OCI-LY7 (cell line): ENCODE data around the gene NQO1. TPM values are rescaled to one million over a fixed set of nuclear protein-coding genes. Genes with fewer than 3 reads are reported as not detected.

ENCODE experiments used
- BruUV-seq: library from RNA; stranded (reverse); fragments of 400-500 nt; replicated peaks from 2 replicates; lab custom pipeline; 2021; lab: Mats Ljungman, UMichigan
- CTCF ChIA-PET: fragments of 300-600 bp; sonication (Branson Sonifier 250); formaldehyde crosslinking; loops from one replicate; lab custom pipeline; 2022; ENCODE audit warnings: antibody characterized with exemption; ENCODE audit not compliant: unreplicated experiment; lab: Charles Lee
- POLR2A ChIA-PET: fragments of 300-600 bp; sonication (Branson Sonifier 250); formaldehyde crosslinking; loops from one replicate; lab custom pipeline; 2022; ENCODE audit warnings: antibody characterized with exemption; lab: Charles Lee
- DNase-seq: peaks from one replicate; pipeline ENCODE4 v3.0.0-alpha.2; 2015; ENCODE audit warnings: low spot score
- H2AFZ ChIP-seq: fragments of 200-600 bp; sonication (generic), shearing (Covaris generic); 2 replicates; pipeline ENCODE4 v1.6.1; 2014; ENCODE audit warnings: mild to moderate bottlenecking, antibody characterized with exemption, low read length, moderate library complexity
- H3K27ac ChIP-seq: fragments of 200-600 bp; sonication (generic); 2 replicates; pipeline ENCODE4 v1.5.1; 2014; ENCODE audit warnings: mixed run types, low read depth, mild to moderate bottlenecking, moderate library complexity, low read length, inconsistent platforms; ENCODE audit not compliant: poor library complexity, severe bottlenecking
- H3K36me3 ChIP-seq: fragments of 200-600 bp; sonication (generic); 2 replicates; pipeline ENCODE4 v1.6.1; 2014; ENCODE audit warnings: mild to moderate bottlenecking, antibody characterized with exemption, low read length, moderate library complexity, mixed read lengths; ENCODE audit not compliant: insufficient read depth
- H3K4me1 ChIP-seq: fragments of 200-600 bp; sonication (generic); 2 replicates; pipeline ENCODE4 v1.5.1; 2014; ENCODE audit warnings: mild to moderate bottlenecking, low read length; ENCODE audit not compliant: insufficient read depth, poor library complexity, severe bottlenecking
- H3K4me2 ChIP-seq: fragments of 200-600 bp; sonication (generic); 2 replicates; pipeline ENCODE4 v1.6.1; 2014; ENCODE audit warnings: mild to moderate bottlenecking, low read length
- H3K4me3 ChIP-seq: fragments of 200-600 bp; sonication (generic); 2 replicates; pipeline ENCODE4 v1.5.1; 2014; ENCODE audit warnings: mild to moderate bottlenecking, low read depth, low read length; ENCODE audit not compliant: poor library complexity, severe bottlenecking
- H3K79me2 ChIP-seq: fragments of 200-600 bp; sonication (generic); 2 replicates; pipeline ENCODE4 v1.6.1; 2016; ENCODE audit warnings: low read depth, mild to moderate bottlenecking, low read length, moderate library complexity, mixed read lengths; ENCODE audit not compliant: insufficient read depth
- H3K9me2 ChIP-seq: fragments of 200-600 bp; sonication (generic); 2 replicates; pipeline ENCODE4 v1.6.1; 2016; ENCODE audit warnings: mild to moderate bottlenecking, low read length, mixed read lengths; ENCODE audit not compliant: insufficient read depth
- H3K9me3 ChIP-seq: fragments of 200-600 bp; sonication (generic); 2 replicates; pipeline ENCODE4 v1.6.1; 2014; ENCODE audit warnings: mild to moderate bottlenecking, mixed run types, low read length, mixed read lengths
- H4K20me1 ChIP-seq: fragments of 200-600 bp; sonication (generic); 2 replicates; pipeline ENCODE4 v1.6.1; 2014; ENCODE audit warnings: mild to moderate bottlenecking, antibody characterized with exemption, low read length, moderate library complexity, mixed read lengths; ENCODE audit not compliant: insufficient read depth
- EZH2phosphoT487 ChIP-seq: fragments of 200-600 bp; sonication (generic); IDR thresholded peaks from 2 replicates; pipeline ENCODE4 v1.6.1; 2018; ENCODE audit warnings: low read depth, borderline replicate concordance, mild to moderate bottlenecking, mixed run types, antibody characterized with exemption, low read length, moderate library complexity, mixed read lengths
- intact Hi-C: fragments of 100-400 bp; cut with micrococcal nuclease; formaldehyde crosslinking; loops from one replicate; pipeline ENCODE4 v1.10.0; 2022; ENCODE audit not compliant: unreplicated experiment
- total RNA-seq, 2 experiments: library from RNA; depleted of rRNA in 1 of 2; stranded (reverse); fragments of >200 nt in 1 of 2; shearing (Covaris generic) in 1 of 2; gene quantifications; 2 replicates each; pipeline ENCODE4 v1.2.3, GENCODE V29; 2014 to 2022
- TF ChIP-seq, protein P1 (sequence below): fragments of 200-600 bp; sonication (generic); conservative IDR thresholded peaks from 2 replicates; pipeline ENCODE4 v1.5.1; 2014; ENCODE audit warnings: mild to moderate bottlenecking, antibody characterized with exemption, low read length, moderate library complexity, mixed read lengths

Gene NQO1
- total RNA-seq, 2 experiments from 2014 or later: 3.2 to 4.1 TPM

DNA sequence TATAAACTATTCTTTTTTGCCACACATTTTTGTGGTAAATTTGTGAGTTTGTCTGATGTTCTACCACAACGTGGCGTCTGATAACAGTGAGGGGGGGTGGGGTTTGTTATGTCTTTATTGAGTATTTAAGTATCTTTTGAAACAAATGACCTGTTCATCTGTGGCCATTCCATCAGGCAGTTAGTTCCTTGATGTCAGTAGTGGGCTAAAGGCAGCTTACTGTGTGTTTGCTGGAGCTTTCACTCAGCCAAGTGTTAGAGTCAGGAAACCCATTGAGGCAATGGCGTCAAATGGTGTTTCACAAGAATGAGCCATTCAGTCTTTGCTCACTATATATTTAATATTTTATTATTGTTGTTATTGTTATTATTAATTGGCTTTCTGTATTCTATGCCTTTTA lies 28.0 kb downstream of the NQO1 start:
- no peak overlapping the region for H2AFZ ChIP-seq
- H3K4me1 ChIP-seq: no peaks in the 10 kb centered on the region
- no peaks in the 10 kb centered on the region for H3K79me2 ChIP-seq
- DNase-seq: no peak
- POLR2A ChIA-PET: interaction anchor here (0.6 to 1.1 kb wide), 2 partner anchors 80 to 337 kb away, joined by 3 to 6 read pairs; no protein-coding TSS in a partner anchor
- CTCF ChIA-PET: no interaction called here
- H3K36me3 ChIP-seq: peaks cover 36% of the 10 kb centered on the region
- H3K4me3 ChIP-seq: no peak overlapping the region
- no TSS peak for BruUV-seq
- H3K9me2 ChIP-seq: no peaks in the 10 kb centered on the region
- no peaks in the 10 kb centered on the region for H3K9me3 ChIP-seq
- H3K4me2 ChIP-seq: no peak overlapping the region
- intact Hi-C loops: no loop called here
- no peak overlapping the region for H3K27ac ChIP-seq
- no peaks in the 10 kb centered on the region for H4K20me1 ChIP-seq
- no peak for TF ChIP-seq EZH2phosphoT487
- TF ChIP-seq, protein P1, sequence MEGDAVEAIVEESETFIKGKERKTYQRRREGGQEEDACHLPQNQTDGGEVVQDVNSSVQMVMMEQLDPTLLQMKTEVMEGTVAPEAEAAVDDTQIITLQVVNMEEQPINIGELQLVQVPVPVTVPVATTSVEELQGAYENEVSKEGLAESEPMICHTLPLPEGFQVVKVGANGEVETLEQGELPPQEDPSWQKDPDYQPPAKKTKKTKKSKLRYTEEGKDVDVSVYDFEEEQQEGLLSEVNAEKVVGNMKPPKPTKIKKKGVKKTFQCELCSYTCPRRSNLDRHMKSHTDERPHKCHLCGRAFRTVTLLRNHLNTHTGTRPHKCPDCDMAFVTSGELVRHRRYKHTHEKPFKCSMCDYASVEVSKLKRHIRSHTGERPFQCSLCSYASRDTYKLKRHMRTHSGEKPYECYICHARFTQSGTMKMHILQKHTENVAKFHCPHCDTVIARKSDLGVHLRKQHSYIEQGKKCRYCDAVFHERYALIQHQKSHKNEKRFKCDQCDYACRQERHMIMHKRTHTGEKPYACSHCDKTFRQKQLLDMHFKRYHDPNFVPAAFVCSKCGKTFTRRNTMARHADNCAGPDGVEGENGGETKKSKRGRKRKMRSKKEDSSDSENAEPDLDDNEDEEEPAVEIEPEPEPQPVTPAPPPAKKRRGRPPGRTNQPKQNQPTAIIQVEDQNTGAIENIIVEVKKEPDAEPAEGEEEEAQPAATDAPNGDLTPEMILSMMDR: no peak

DNA sequence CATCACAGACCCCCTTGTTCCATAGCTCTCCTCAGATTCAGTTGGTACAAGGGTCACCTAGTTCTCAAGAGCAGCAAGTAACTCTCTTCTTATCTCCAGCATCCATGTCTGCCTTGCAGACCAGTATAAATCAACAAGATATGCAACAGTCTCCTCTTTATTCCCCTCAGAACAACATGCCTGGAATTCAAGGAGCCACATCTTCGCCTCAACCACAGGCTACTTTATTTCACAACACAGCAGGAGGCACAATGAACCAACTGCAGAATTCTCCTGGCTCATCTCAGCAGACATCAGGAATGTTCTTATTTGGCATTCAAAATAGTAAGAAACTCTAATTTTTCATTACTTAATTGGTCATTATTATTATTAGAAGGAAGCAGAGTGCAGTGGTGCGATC lies 32.4 kb downstream of the NQO1 start:
- Histone ChIP-seq H3K4me2 (no peak overlapping the region), H3K4me3 (no peak overlapping the region), H3K36me3 (peaks cover 72% of the 10 kb centered on the region), H4K20me1 (no peaks in the 10 kb centered on the region), H3K9me2 (no peaks in the 10 kb centered on the region), H3K9me3 (no peaks in the 10 kb centered on the region), H2AFZ (no peak overlapping the region), H3K4me1 (peaks cover 13% of the 10 kb centered on the region), H3K27ac (no peak overlapping the region), H3K79me2 (no peaks in the 10 kb centered on the region)
- no TSS peak for BruUV-seq
- no peak for DNase-seq
- ChIA-PET CTCF (no interaction called here), POLR2A (interaction anchor here (0.6 kb wide), 2 partner anchors 42 to 43 kb away, joined by 3 to 5 read pairs; no protein-coding TSS in a partner anchor)
- intact Hi-C loops: no loop called here
- no peak for TF ChIP-seq EZH2phosphoT487
- TF ChIP-seq, protein P1: no peak

DNA sequence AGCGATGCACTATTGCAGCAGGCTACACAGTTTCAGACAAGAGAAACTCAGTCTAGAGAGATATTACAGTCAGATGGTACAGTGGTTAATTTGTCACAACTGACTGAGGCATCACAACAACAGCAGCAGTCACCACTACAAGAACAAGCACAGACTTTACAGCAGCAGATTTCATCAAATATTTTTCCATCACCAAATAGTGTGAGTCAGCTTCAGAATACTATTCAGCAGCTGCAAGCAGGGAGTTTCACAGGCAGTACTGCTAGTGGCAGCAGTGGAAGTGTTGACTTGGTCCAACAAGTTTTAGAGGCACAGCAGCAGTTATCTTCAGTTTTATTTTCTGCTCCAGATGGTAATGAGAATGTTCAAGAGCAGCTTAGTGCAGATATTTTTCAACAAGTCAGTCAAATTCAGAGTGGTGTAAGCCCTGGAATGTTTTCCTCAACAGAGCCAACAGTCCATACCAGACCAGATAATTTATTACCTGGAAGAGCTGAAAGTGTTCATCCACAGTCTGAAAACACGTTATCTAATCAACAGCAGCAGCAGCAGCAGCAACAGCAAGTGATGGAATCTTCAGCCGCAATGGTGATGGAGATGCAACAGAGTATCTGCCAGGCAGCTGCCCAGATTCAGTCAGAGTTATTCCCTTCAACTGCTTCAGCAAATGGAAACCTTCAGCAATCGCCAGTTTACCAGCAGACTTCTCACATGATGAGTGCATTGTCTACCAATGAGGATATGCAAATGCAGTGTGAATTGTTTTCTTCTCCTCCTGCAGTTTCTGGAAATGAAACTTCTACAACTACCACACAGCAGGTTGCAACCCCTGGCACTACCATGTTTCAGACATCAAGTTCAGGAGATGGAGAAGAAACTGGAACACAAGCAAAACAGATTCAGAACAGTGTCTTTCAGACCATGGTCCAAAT lies 34.1 kb downstream of the NQO1 start:
- BruUV-seq: no TSS peak
- H3K79me2 ChIP-seq: no peaks in the 10 kb centered on the region
- POLR2A ChIA-PET: no interaction called here
- CTCF ChIA-PET: no interaction called here
- intact Hi-C loops: no loop called here
- H3K9me2 ChIP-seq: no peaks in the 10 kb centered on the region
- H3K27ac ChIP-seq: peak overlapping the region; percentile 12
- H3K9me3 ChIP-seq: no peaks in the 10 kb centered on the region
- H3K4me1 ChIP-seq: peaks cover 13% of the 10 kb centered on the region
- peak; percentile 35 for DNase-seq
- H4K20me1 ChIP-seq: no peaks in the 10 kb centered on the region
- H3K4me2 ChIP-seq: peak overlapping the region; percentile 18; the same call in 1 of the 2 replicates
- no peak overlapping the region for H3K4me3 ChIP-seq
- H3K36me3 ChIP-seq: peaks cover 68% of the 10 kb centered on the region
- H2AFZ ChIP-seq: no peak overlapping the region
- TF ChIP-seq EZH2phosphoT487: no peak
- TF ChIP-seq, protein P1: no peak
